ENCODE measurements around the gene ARMC9. TPM values are rescaled to one million over a fixed set of nuclear protein-coding genes. Genes with fewer than 3 reads are reported as not detected.

Gene ARMC9
- total and polyA plus RNA-seq, 2 donors (not counting 3 experiments of a cell fraction or from before 2014, with no cell fraction given) = 16.4 to 24.2 TPM

GRCh38 chr2:231257763-231258162 is 59.3 kb downstream of the ARMC9 start:
- dilution Hi-C loops (cut with MboI; ENCODE audit: extremely low pct_ligation_motif_present, low sequenced_read_pairs) (no loop called here), intact Hi-C loops (cut with micrococcal nuclease) (no loop called here)
- H3K36me3 ChIP-seq (ENCODE audit: control insufficient read depth in 2 of 2, extremely low read depth in 1 of 2, insufficient read depth in 2 of 2, low read length in 2 of 2) = peaks cover 0 to 6% of the 10 kb centered on the region in 2 experiments
- no peak overlapping the region for H3K9ac ChIP-seq (replicated peaks; ENCODE audit: extremely low read depth, insufficient read depth, low read length)
- no peaks in the 10 kb centered on the region for H3K9me3 ChIP-seq (replicated peaks; ENCODE audit: control insufficient read depth, insufficient read depth, low read length)
- no peaks in the 10 kb centered on the region for H4K20me1 ChIP-seq (replicated peaks; ENCODE audit: control insufficient read depth, extremely low read depth, insufficient read depth, low read length)
- H3K4me1 ChIP-seq (ENCODE audit: control insufficient read depth, extremely low read depth, insufficient read depth, low read length) = no peaks in the 10 kb centered on the region
- ChIA-PET POLR2A (no interaction called here), CTCF (interaction anchor here (1.0 kb wide), 1 partner anchor 194 kb away, joined by 3 read pairs; no protein-coding TSS in a partner anchor)
- no peak overlapping the region for H3K4me2 ChIP-seq (ENCODE audit: insufficient read depth, low read length)
- FAIRE-seq = no peak
- H3K4me3 ChIP-seq (replicated peaks in 1 of 3; ENCODE audit: insufficient read depth in 1 of 3, low read depth in 1 of 3, low read length in 3 of 3) = no peak overlapping the region
- no TSS peak for BruUV-seq (replicated peaks)
- H2AFZ ChIP-seq (ENCODE audit: low read depth, low read length) = no peak overlapping the region
- TF ChIP-seq GATA2 (IDR thresholded peaks at IDR 0.05; ENCODE audit: insufficient read depth, insufficient read length, low read depth, low read length) = no peak
- no peak for TF ChIP-seq EZH2 (IDR thresholded peaks at IDR 0.05; ENCODE audit: borderline replicate concordance, low read depth, low read length, severe bottlenecking)
- no peak for TF ChIP-seq POLR2AphosphoS5 (IDR thresholded peaks at IDR 0.05; ENCODE audit: insufficient read depth, low read depth, low read length)
- TF ChIP-seq JUN (IDR thresholded peaks at IDR 0.05; ENCODE audit: borderline replicate concordance, insufficient read depth, insufficient read length, low read depth) = no peak
- TF ChIP-seq FOS (IDR thresholded peaks at IDR 0.05; ENCODE audit: borderline replicate concordance, insufficient read depth, low read length) = no peak
- TF ChIP-seq POLR2A (IDR thresholded peaks at IDR 0.05; ENCODE audit: low read depth, low read length) = no peak
- no peak for TF ChIP-seq CTCF (IDR thresholded peaks at IDR 0.05; ENCODE audit: extremely low read depth in 1 of 2, insufficient read depth in 1 of 2, low read depth in 1 of 2, low read length in 2 of 2)
- TF ChIP-seq MYC (IDR thresholded peaks at IDR 0.05; ENCODE audit: low read depth, low read length) = no peak
- TF ChIP-seq MAX (IDR thresholded peaks at IDR 0.05; ENCODE audit: insufficient read depth, insufficient read length) = no peak
- H3K27ac ChIP-seq (ENCODE audit: insufficient read depth, low read depth, low read length) = no peak overlapping the region
- H3K79me2 ChIP-seq (ENCODE audit: control insufficient read depth, insufficient read depth, low read length) = no peaks in the 10 kb centered on the region
- no peaks in the 10 kb centered on the region for H3K9me1 ChIP-seq (replicated peaks; ENCODE audit: control insufficient read depth, extremely low read depth, insufficient read depth, low read length)
- H3K27me3 ChIP-seq (ENCODE audit: control insufficient read depth in 2 of 2, insufficient read depth in 2 of 2, low read length in 2 of 2) = no peaks in the 10 kb centered on the region
- DNase-seq (ENCODE audit: low read depth, low spot score) = no peak

All from endothelial cell of umbilical vein (primary cell).